SK-N-SH (cell line): ENCODE data around the gene NEMF.

Experiments
- CHD2 ChIP-seq: fragments of 150-350 bp; IDR thresholded peaks from 2 replicates; pipeline ENCODE4 v1.6.1; 2018; ENCODE audit warnings: low read length; ENCODE audit not compliant: partially characterized antibody
- EP300 ChIP-seq, 2 experiments: IDR thresholded peaks; 2 replicates each; pipeline versions ENCODE4 v1.4.0 to v1.6.1; 2012; ENCODE audit warnings: borderline replicate concordance in 1 of 2, low read depth in 1 of 2, low read length in 1 of 2
- GABPA ChIP-seq: IDR thresholded peaks from 2 replicates; pipeline ENCODE4 v1.4.0; 2012; ENCODE audit warnings: low read depth, mild to moderate bottlenecking
- JUND ChIP-seq: IDR thresholded peaks from 2 replicates; pipeline ENCODE4 v1.4.0; 2012
- TAF1 ChIP-seq: IDR thresholded peaks from 2 replicates; pipeline ENCODE4 v1.6.1; 2012; ENCODE audit warnings: low read depth, mild to moderate bottlenecking, low read length, moderate library complexity, borderline replicate concordance
- TF ChIP-seq, protein P1 (sequence below): fragments of 200-600 bp; sonication (generic); IDR thresholded peaks from 2 replicates; pipeline ENCODE4 v1.6.1; 2017; ENCODE audit warnings: antibody characterized with exemption, mild to moderate bottlenecking, moderate library complexity
- TF ChIP-seq, protein P2 (sequence below): IDR thresholded peaks from 2 replicates; pipeline ENCODE4 v1.4.0; 2012; ENCODE audit warnings: low read depth

GRCh38 chr14:49808780-49809179, 43.8 kb downstream of the NEMF start:
- TF ChIP-seq, protein P1, sequence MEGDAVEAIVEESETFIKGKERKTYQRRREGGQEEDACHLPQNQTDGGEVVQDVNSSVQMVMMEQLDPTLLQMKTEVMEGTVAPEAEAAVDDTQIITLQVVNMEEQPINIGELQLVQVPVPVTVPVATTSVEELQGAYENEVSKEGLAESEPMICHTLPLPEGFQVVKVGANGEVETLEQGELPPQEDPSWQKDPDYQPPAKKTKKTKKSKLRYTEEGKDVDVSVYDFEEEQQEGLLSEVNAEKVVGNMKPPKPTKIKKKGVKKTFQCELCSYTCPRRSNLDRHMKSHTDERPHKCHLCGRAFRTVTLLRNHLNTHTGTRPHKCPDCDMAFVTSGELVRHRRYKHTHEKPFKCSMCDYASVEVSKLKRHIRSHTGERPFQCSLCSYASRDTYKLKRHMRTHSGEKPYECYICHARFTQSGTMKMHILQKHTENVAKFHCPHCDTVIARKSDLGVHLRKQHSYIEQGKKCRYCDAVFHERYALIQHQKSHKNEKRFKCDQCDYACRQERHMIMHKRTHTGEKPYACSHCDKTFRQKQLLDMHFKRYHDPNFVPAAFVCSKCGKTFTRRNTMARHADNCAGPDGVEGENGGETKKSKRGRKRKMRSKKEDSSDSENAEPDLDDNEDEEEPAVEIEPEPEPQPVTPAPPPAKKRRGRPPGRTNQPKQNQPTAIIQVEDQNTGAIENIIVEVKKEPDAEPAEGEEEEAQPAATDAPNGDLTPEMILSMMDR: no peak
- TF ChIP-seq TAF1 (no peak), EP300 (IDR thresholded peaks at IDR 0.05; ENCODE audit: borderline replicate concordance in 1 of 2, low read depth in 1 of 2, low read length in 1 of 2) (no peak), CHD2 (no peak), JUND (no peak), GABPA (no peak)
- TF ChIP-seq, protein P2, sequence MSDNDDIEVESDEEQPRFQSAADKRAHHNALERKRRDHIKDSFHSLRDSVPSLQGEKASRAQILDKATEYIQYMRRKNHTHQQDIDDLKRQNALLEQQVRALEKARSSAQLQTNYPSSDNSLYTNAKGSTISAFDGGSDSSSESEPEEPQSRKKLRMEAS: no peak
